Esophagus squamous epithelium (tissue), 5 donors: Measurements from ENCODE around the gene COL15A1. TPM values are rescaled to one million over a fixed set of nuclear protein-coding genes. Genes with fewer than 3 reads are reported as not detected.

ENCODE experiments used
- DNase-seq: peaks from one replicate; lab custom pipeline; 2025; lab: John Stamatoyannopoulos, UW
- H3K27ac ChIP-seq, 4 donors: fragments of 200-600 bp; sonication (generic); one replicate each; pipeline ENCODE4 v1.5.1; 2016 to 2019; ENCODE audit warnings: mild to moderate bottlenecking in 1 of 4
- H3K27me3 ChIP-seq, 4 donors: fragments of 200-600 bp; sonication (generic); 1 replicate in 3 of 4; 2 replicates in 1 of 4; pipeline versions ENCODE4 v1.5.1 to v1.6.0; 2017 to 2021; ENCODE audit warnings: antibody characterized with exemption in 1 of 4
- H3K36me3 ChIP-seq, 3 donors: fragments of 200-600 bp; sonication (generic); one replicate each; pipeline ENCODE4 v1.5.1; 2016 to 2019
- H3K4me1 ChIP-seq, 3 donors: fragments of 200-600 bp; sonication (generic); one replicate each; pipeline ENCODE4 v1.5.1; 2017 to 2019
- H3K4me3 ChIP-seq, 4 donors: fragments of 200-600 bp; sonication (generic); 1 replicate in 3 of 4; 2 replicates in 1 of 4; pipeline ENCODE4 v1.5.1; 2016 to 2019; ENCODE audit warnings: mild to moderate bottlenecking in 2 of 4, moderate library complexity in 1 of 4
- H3K9me3 ChIP-seq, 3 donors: fragments of 200-600 bp; sonication (generic); one replicate each; pipeline ENCODE4 v1.5.1; 2016 to 2019
- CTCF ChIP-seq, 6 experiments: fragments of 450-650 bp in 4 of 6; fragments of 200-600 bp in 2 of 6; sonication (generic) in 2 of 6; IDR thresholded peaks; one replicate each; pipeline ENCODE4 v1.5.1; 2016 to 2019; ENCODE audit warnings: antibody characterized with exemption in 6 of 6, mild to moderate bottlenecking in 4 of 6, moderate library complexity in 4 of 6
- POLR2A ChIP-seq, 4 donors: fragments of 450-650 bp; IDR thresholded peaks; one replicate each; pipeline ENCODE4 v1.6.1; 2017; ENCODE audit warnings: antibody characterized with exemption in 4 of 4, mild to moderate bottlenecking in 4 of 4, moderate library complexity in 3 of 4
- WGBS, 2 donors: methylation state at CpG; one replicate each; pipeline ENCODE4 v1.1.5; 2018; 5-methylcytosine and 5-hydroxymethylcytosine counted together
- intact Hi-C: fragments of 100-400 bp; cut with DNase I; formaldehyde crosslinking; loops from one replicate; pipeline ENCODE4 v1.15.0; 2022
- total RNA-seq, 4 donors: library from RNA; depleted of rRNA; stranded (reverse); fragments of >200 nt; gene quantifications; one replicate each; pipeline ENCODE4 v1.1.0, GENCODE V29; 2016
- donor health status: DM: yes; HTN: yes; CAD: no.

Gene COL15A1
- total RNA-seq, 4 donors from 2014 or later, result 3.4 to 33.2 (median 9.7) TPM

DNA sequence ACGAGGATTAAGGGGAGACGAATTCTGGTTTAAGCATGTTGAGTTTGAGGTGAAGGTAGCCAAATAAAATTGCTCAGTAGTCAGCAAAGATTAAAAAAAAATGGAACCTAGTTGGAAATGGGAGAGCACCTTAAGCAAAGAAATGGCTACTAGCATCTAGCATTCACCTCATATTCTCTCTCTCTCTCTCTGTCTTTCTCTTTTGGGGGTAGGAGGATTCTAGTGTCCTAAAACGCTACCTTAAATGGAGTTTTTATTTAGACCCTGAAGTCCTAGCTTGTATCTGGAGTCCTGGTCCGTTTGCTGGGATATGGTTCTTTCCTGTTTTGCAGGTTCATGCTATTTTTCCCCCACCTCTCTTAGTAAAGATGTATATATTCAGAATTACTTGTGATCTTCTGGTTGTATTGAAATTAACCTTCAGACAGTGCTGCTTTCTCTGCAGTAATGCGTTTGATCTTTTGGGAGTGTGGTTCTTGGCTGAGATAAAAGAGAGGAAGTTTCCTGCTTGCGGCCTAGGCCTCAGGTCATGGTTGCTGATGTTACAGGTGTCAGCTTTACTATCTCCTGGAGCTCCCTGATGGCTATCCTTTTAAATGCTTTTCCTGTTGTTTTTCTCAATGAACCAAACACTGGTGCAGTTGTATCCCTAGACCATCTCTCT, 169.2 kb downstream of the COL15A1 start:
- Histone ChIP-seq H3K27ac (peak overlapping the region in 2 of 4 donors; percentile 30 to 59), H3K4me3 (no peak overlapping the region), H3K36me3 (no peaks in the 10 kb centered on the region), H3K9me3 (no peaks in the 10 kb centered on the region), H3K4me1 (peaks cover 23 to 87% (median 28%) of the 10 kb centered on the region in 3 donors), H3K27me3 (no peaks in the 10 kb centered on the region)
- no peak for TF ChIP-seq POLR2A (IDR thresholded peaks at IDR 0.05)
- WGBS, 2 donors, result 24 to 44% methylated on average over 6 of the region's 6 CpGs
- intact Hi-C loops, result no loop called here
- DNase-seq, result no peak

DNA sequence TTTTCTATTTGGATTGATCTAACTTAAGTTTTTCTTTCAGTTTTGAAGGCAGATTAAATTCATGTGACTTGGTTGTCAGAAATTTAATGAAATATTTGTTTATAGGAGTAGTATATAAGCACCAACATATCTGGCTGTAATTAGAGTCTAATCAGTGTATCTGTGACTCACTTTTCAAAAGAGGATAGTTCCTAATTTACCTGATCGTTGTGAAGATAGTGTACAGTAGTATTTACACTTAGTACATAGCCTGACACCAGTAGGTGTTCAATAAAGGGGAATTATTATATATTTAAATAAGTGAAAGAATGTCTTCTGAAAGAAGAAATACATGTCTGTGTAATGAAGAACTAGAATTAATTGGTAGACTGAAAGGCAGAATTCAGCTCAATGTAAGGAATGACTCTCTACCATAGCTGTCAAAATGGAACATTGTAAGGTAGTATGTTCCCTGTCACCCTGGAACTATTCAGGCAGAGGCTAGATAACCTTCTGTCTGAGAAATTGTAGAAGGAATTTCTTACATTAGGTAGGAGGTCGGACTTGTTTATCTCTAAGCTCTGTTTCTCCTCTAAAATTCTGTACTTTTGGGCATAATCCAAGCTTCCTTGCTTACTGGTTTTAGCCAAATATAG, 169.8 kb downstream of the COL15A1 start:
- no peak for DNase-seq
- TF ChIP-seq CTCF (IDR thresholded peaks at IDR 0.05), result no peak
- no peak for TF ChIP-seq POLR2A (IDR thresholded peaks at IDR 0.05)
- no peaks in the 10 kb centered on the region for H3K27me3 ChIP-seq
- H3K36me3 ChIP-seq, result no peaks in the 10 kb centered on the region
- intact Hi-C loops, result no loop called here
- H3K4me3 ChIP-seq, result no peak overlapping the region
- H3K27ac ChIP-seq, result peak overlapping the region in 2 of 4 donors; percentile 30 to 59
- 48 to 64% methylated on average over 2 of the region's 2 CpGs for WGBS, 2 donors
- no peaks in the 10 kb centered on the region for H3K9me3 ChIP-seq
- peaks cover 23 to 81% (median 28%) of the 10 kb centered on the region in 3 donors for H3K4me1 ChIP-seq

DNA sequence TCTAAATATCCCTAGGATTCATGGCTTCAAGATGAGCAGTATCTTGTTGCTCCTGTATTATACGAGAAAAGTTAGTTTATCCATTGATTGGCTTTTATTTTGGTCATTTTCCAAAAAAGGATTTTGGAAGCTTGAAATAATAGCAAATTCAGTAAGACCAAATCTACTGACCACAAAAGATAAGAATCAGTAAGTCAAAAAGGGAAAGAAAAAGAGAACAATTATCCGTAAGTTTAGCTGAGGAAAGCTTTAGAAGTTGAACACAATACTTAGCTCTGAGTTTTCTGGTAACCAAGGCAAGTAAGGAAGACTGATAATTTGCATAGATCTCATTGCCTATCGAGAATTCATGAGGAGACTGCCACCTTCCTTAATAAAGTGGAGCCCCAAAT, 170.3 kb downstream of the COL15A1 start:
- 57 to 61% methylated on average over 3 of the region's 3 CpGs for WGBS, 2 donors
- TF ChIP-seq CTCF (IDR thresholded peaks at IDR 0.05) (no peak), POLR2A (IDR thresholded peaks at IDR 0.05) (no peak)
- Histone ChIP-seq H3K4me3 (no peak overlapping the region), H3K27ac (peak overlapping the region in 1 of 4 donors; percentile 59), H3K36me3 (no peaks in the 10 kb centered on the region), H3K4me1 (peaks cover 23 to 77% (median 28%) of the 10 kb centered on the region in 3 donors), H3K9me3 (no peaks in the 10 kb centered on the region), H3K27me3 (no peaks in the 10 kb centered on the region)
- no peak for DNase-seq
- intact Hi-C loops, result no loop called here

DNA sequence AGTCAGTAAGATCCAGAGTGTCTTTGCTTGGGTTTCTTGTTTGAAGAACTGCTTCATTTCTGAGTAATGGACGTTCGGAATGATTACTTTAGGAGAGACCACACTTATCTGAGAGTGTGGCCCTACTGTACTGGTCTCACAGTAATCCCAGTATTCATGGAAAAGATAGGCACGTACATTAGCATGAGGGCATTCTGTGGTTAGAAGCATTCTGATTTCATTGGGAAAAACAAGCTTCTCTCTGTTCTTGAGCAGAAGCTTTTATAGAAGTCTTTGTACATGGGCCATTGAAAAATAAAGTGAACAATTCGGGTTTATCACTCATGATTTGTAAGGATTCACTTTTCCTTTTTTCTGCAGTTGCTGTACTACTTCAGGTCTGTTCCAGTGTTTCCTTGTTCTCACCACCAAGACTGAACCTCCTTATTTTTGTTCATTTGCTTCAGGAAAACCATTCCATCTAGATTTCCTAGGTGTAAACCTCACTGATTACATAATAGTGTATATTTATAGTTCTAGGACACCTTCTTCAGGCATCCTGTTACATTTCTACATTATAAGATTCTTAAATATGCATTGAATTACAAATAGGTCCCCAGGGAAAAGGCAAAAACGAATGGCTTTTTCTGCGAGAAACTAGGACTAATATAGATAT, 171.3 kb downstream of the COL15A1 start:
- intact Hi-C loops, result no loop called here
- Histone ChIP-seq H3K36me3 (no peaks in the 10 kb centered on the region), H3K9me3 (no peaks in the 10 kb centered on the region), H3K27me3 (no peaks in the 10 kb centered on the region), H3K4me3 (no peak overlapping the region), H3K27ac (no peak overlapping the region), H3K4me1 (peaks cover 23 to 72% (median 33%) of the 10 kb centered on the region in 3 donors)
- TF ChIP-seq POLR2A (IDR thresholded peaks at IDR 0.05) (no peak), CTCF (IDR thresholded peaks at IDR 0.05) (no peak)
- no peak for DNase-seq
- 73 to 81% methylated on average over 6 of the region's 6 CpGs for WGBS, 2 donors

DNA sequence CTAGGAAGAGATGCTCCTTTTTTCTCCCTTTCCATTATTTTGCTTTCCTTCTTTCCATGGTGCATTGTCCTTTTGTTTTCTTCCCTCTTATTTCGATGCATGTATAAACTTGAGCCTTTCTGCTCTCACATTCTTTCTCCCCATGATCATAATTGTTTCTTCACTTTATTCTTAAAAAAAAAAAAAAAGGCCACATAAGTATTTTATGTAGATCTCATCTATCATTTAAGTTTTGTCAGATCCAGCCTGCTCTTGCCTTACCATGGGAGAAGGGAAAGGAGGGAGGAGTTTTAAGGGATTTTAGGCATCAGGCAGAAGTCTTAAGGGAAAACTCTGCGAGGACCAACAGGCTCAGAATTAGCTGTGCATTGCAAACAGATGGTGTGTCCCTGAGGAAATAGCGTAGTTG, 172.3 kb downstream of the COL15A1 start:
- 39 to 40% methylated on average over 3 of the region's 3 CpGs for WGBS, 2 donors
- intact Hi-C loops, result no loop called here
- no peak overlapping the region for H3K4me3 ChIP-seq
- DNase-seq, result no peak
- H3K4me1 ChIP-seq, result peaks cover 23 to 71% (median 33%) of the 10 kb centered on the region in 3 donors
- no peaks in the 10 kb centered on the region for H3K27me3 ChIP-seq
- no peaks in the 10 kb centered on the region for H3K36me3 ChIP-seq
- TF ChIP-seq CTCF (IDR thresholded peaks at IDR 0.05) (no peak), POLR2A (IDR thresholded peaks at IDR 0.05) (no peak)
- no peaks in the 10 kb centered on the region for H3K9me3 ChIP-seq
- H3K27ac ChIP-seq, result peak overlapping the region in 1 of 4 donors; percentile 4
